Inflammatory macrophage treated with lipopolysaccharide for 4 hours (primary cell): ENCODE measurements around the gene ZDHHC5.
A peak's percentile ranks its signal among the peaks of the same experiment; 100 is the strongest.

Source experiments
- DNase-seq: peaks from one replicate; pipeline ENCODE4 v3.0.0-alpha.2; 2020

The ZDHHC5 gene

DNA sequence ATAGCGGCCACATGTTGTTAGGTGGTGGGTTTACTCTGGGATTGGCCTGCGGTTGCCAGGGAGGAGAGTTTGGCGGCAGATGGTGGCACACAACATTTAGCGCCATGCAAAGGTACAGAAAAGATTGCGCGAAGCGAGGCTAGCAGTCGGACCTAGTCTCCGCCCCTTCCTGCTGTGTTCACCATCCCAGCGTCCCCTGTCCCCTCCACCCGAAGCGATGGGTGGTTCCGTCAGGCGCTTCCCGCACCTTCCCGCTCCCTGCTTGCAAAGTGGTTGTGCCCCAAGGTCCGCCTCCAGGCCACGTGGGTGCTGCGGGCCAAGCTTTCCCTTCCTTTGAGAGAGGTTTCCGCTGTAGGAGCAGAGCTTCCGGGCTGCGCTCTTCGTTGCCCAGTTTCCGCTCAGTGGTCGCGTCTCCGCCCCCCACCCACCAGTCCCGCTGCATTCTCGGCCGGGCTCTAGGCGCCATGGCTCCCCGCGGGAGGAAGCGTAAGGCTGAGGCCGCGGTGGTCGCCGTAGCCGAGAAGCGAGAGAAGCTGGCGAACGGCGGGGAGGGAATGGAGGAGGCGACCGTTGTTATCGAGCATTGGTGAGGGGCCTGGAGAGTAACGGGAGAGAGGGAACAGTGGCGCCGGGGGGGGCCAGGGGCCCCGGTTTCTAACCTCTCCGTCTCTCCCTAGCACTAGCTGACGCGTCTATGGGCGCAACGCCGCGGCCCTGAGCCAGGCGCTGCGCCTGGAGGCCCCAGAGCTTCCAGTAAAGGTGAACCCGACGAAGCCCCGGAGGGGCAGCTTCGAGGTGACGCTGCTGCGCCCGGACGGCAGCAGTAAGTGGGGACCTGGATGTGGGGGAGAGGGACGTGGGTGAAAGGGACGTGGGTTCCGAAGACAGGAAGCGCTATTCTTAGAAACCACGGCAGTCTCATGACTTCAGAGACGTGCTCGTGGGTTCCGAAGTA is 73.5 kb downstream of the ZDHHC5 start, which contains the start of gene SELENOH:
Gene SELENOH, plus strand, starts transcription at position 360 of the 955 bp plus-strand sequence. Its CDS starts 105 bp downstream, at position 465.
- DNase-seq = peak; percentile 97

DNA sequence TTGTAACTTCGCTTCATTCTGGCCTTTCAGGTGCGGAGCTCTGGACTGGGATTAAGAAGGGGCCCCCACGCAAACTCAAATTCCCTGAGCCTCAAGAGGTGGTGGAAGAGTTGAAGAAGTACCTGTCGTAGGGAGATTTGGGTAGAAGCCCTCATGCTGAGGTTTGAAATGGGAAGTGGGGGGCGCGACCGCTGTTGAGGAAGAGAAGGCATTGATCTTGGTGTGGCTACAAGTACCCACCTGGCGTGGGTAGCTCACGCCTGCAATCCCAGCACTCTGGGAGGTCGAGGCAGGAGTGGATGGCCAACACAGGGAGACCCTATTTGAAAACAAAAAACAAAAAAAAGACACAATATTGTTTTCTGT is 74.2 kb downstream of the ZDHHC5 start:
- no peak for DNase-seq

GRCh38 chr11:57744357-57744756 is 76.4 kb downstream of the ZDHHC5 start:
- no peak for DNase-seq

DNA sequence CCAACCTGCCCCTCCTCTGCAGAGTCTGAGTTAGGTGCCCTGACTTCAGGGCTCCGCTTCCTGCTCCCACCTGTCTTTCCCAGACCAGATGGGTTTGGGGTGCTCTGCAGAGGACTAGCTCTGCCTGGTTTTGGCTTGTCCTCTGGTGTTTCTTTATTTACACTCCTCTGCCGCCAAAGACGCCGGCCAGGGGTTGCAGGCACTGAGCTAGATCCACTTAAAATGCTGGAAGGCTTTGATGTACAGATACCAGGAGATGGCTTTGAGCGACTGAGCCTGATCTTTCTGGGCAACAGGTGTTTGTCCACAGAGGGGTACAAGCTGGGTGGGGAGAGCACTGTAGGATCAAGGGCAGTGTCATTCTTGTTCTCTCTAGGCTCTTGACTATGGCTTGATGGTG is 77.3 kb downstream of the ZDHHC5 start:
- no peak for DNase-seq

DNA sequence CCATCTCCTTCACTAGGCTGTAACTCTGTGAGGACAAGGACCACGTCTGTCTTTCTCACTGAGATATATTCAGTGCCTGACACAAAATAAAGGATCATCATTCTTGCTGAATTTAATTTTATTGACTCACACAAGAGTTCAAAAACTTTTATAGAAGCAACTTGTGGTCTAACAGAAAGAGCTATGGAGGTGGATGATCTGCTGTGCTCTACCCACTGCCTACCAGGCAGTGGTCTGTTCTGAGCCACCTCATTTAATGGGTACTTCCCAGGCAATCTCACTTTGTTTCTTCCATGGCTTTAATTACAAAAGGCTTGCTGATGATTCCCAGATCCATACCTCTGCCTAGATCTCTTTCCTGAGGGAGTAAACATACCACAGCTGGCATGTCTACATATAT is 79.0 kb downstream of the ZDHHC5 start:
- no peak for DNase-seq
